ENCODE data around the gene LRMDA. TPM values are rescaled to one million over a fixed set of nuclear protein-coding genes. Genes with fewer than 3 reads are reported as not detected.

The LRMDA gene
- total and polyA plus RNA-seq, 2 of the 4 experiments (the other 2 are of a cell fraction): 0.07 TPM; not detected in 1

DNA sequence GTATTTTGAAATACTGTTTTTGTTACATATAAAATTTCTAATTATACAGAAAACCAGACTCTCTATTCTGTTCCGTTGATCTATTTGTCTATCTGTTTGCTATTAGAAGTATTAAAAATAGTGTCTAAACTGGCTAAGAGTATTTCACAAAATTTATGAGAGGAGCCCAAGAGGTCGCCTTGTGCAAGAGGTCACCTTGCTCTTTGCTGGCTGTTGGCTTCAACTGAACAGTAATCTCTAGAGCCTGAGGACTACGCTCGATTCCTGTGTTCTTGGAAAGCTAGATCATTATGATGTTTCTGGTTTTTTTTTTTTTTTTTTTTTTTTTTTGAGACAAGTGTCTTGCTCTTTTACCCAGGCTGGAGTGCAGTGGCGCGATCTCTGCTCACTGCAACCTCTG, 428.6 kb downstream of the LRMDA start:
- Histone ChIP-seq H2BK5ac (ENCODE audit: low read depth, low read length, poor library complexity, severe bottlenecking) (no peak overlapping the region), H3K9me3 (ENCODE audit: control insufficient read depth, insufficient read depth, low read length) (no peaks in the 10 kb centered on the region), H3K4ac (ENCODE audit: low read depth, low read length) (no peak overlapping the region), H4K91ac (ENCODE audit: insufficient read depth, low read depth, low read length) (no peak overlapping the region), H2BK20ac (ENCODE audit: low read depth, low read length) (no peak overlapping the region), H4K20me1 (ENCODE audit: insufficient read depth, low read length) (no peaks in the 10 kb centered on the region), H3K4me2 (ENCODE audit: low read depth, low read length) (no peak overlapping the region), H2AK9ac (replicated peaks; ENCODE audit: low read depth, low read length, poor library complexity) (no peak overlapping the region), H4K8ac (ENCODE audit: low read depth in 2 of 2, low read length in 2 of 2) (no peak overlapping the region), H3K23ac (ENCODE audit: low read depth, low read length) (no peak overlapping the region), H3K9ac (ENCODE audit: low read depth, low read length) (no peak overlapping the region), H3K36me3 (ENCODE audit: control insufficient read depth, insufficient read depth, low read length) (no peaks in the 10 kb centered on the region), H3K4me3 (ENCODE audit: insufficient read depth, low read depth, low read length) (no peak overlapping the region), H3K56ac (ENCODE audit: extremely low read depth, insufficient read depth, low read length) (no peak overlapping the region), H4K5ac (ENCODE audit: low read depth, low read length) (no peak overlapping the region), H3K4me1 (ENCODE audit: control insufficient read depth, insufficient read depth, low read length) (no peaks in the 10 kb centered on the region), H2BK15ac (ENCODE audit: low read depth, low read length) (no peak overlapping the region), H3K9me1 (ENCODE audit: insufficient read depth, low read length) (no peaks in the 10 kb centered on the region), H2AK5ac (ENCODE audit: low read depth, low read length) (no peak overlapping the region), H3K18ac (ENCODE audit: low read depth, low read length) (no peak overlapping the region), H3K27me3 (ENCODE audit: control insufficient read depth, insufficient read depth, low read length) (no peaks in the 10 kb centered on the region), H2AFZ (replicated peaks; ENCODE audit: low read length, poor library complexity) (no peak overlapping the region), H2BK120ac (ENCODE audit: low read depth, low read length) (no peak overlapping the region), H3K79me1 (ENCODE audit: low read depth in 1 of 2, low read length in 2 of 2) (no peaks in the 10 kb centered on the region), H3K27ac (ENCODE audit: insufficient read depth, low read length) (no peak overlapping the region), H3K14ac (replicated peaks; ENCODE audit: low read depth, low read length) (no peak overlapping the region)
- in situ Hi-C loops (cut with MboI; ENCODE audit: low sequenced_read_pairs) (no loop called here), dilution Hi-C loops (cut with HindIII; ENCODE audit: low sequenced_read_pairs, unreplicated experiment) (no loop called here), intact Hi-C loops (cut with micrococcal nuclease) (no loop called here)
- WGBS, 2 experiments (ENCODE audit: extremely low coverage in 2 of 2, insufficient read length in 1 of 2): no CpG with 5 or more reads among the region's 6 CpGs
- ChIA-PET CTCF (no interaction called here), POLR2A (ENCODE audit: unreplicated experiment) (no interaction called here)
- no peak for TF ChIP-seq POLR2A (IDR thresholded peaks at IDR 0.05; ENCODE audit: low read depth, low read length)
- TF ChIP-seq, protein P1, sequence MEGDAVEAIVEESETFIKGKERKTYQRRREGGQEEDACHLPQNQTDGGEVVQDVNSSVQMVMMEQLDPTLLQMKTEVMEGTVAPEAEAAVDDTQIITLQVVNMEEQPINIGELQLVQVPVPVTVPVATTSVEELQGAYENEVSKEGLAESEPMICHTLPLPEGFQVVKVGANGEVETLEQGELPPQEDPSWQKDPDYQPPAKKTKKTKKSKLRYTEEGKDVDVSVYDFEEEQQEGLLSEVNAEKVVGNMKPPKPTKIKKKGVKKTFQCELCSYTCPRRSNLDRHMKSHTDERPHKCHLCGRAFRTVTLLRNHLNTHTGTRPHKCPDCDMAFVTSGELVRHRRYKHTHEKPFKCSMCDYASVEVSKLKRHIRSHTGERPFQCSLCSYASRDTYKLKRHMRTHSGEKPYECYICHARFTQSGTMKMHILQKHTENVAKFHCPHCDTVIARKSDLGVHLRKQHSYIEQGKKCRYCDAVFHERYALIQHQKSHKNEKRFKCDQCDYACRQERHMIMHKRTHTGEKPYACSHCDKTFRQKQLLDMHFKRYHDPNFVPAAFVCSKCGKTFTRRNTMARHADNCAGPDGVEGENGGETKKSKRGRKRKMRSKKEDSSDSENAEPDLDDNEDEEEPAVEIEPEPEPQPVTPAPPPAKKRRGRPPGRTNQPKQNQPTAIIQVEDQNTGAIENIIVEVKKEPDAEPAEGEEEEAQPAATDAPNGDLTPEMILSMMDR (conservative IDR thresholded peaks at IDR 0.05; ENCODE audit: low read depth, low read length): no peak
- TF ChIP-seq MAFK (IDR thresholded peaks at IDR 0.05; ENCODE audit: low read depth, low read length): no peak
- TF ChIP-seq, protein P2, sequence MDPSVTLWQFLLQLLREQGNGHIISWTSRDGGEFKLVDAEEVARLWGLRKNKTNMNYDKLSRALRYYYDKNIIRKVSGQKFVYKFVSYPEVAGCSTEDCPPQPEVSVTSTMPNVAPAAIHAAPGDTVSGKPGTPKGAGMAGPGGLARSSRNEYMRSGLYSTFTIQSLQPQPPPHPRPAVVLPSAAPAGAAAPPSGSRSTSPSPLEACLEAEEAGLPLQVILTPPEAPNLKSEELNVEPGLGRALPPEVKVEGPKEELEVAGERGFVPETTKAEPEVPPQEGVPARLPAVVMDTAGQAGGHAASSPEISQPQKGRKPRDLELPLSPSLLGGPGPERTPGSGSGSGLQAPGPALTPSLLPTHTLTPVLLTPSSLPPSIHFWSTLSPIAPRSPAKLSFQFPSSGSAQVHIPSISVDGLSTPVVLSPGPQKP (IDR thresholded peaks at IDR 0.05; ENCODE audit: borderline replicate concordance, low read depth, low read length): no peak
- TF ChIP-seq RCOR1 (IDR thresholded peaks at IDR 0.05; ENCODE audit: insufficient replicate concordance, low read length): no peak
- TF ChIP-seq NFE2L2 (IDR thresholded peaks at IDR 0.05; ENCODE audit: low read depth, low read length): no peak
- TF ChIP-seq FOS (IDR thresholded peaks at IDR 0.05; ENCODE audit: low read depth, low read length): no peak
- no peak for TF ChIP-seq RFX5 (IDR thresholded peaks at IDR 0.05; ENCODE audit: low read depth, low read length)
- no peak for TF ChIP-seq CHD1 (IDR thresholded peaks at IDR 0.05; ENCODE audit: low read depth, low read length)
- TF ChIP-seq, protein P3, sequence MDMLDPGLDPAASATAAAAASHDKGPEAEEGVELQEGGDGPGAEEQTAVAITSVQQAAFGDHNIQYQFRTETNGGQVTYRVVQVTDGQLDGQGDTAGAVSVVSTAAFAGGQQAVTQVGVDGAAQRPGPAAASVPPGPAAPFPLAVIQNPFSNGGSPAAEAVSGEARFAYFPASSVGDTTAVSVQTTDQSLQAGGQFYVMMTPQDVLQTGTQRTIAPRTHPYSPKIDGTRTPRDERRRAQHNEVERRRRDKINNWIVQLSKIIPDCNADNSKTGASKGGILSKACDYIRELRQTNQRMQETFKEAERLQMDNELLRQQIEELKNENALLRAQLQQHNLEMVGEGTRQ (IDR thresholded peaks at IDR 0.05; ENCODE audit: low read depth, low read length): no peak
- TF ChIP-seq CEBPB (IDR thresholded peaks at IDR 0.05; ENCODE audit: low read depth, low read length): no peak
- no peak for TF ChIP-seq MXI1 (IDR thresholded peaks at IDR 0.05; ENCODE audit: borderline replicate concordance, low read depth, low read length)
- no peak for TF ChIP-seq MAZ (IDR thresholded peaks at IDR 0.05; ENCODE audit: borderline replicate concordance, low read depth, low read length)
- DNase-seq (no peak), ATAC-seq (ENCODE audit: low read depth) (no peak)
- no TSS peak for BruUV-seq (replicated peaks)

Data from IMR-90 (cell line).